OCI-M2 (cell line): ENCODE data around the gene CACYBP.

Experiments
- DNase-seq: peaks from one replicate; lab custom pipeline; 2025; ENCODE audit not compliant: unreplicated experiment; lab: John Stamatoyannopoulos, UW

CACYBP gene

DNA sequence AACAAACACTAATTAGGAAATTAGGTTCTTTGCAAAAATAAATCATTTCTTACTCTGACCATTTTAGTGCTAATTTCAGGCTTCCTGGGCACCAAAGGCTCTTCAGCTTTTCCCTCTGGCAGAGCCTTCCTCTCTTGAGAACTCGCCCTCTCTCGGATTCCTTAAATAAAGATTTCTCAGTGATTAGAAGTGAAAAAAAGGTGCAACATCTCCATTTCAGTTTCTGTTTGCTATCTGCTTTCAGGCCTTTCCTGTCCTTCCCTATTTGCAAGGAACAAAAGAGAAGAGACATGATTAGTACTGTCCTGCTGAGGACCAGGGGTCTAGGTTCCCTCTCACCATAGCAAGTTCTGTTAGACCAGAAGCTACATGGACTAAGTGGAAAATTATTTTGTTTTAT, 27.8 kb upstream of the CACYBP start:
- no peak for DNase-seq

DNA sequence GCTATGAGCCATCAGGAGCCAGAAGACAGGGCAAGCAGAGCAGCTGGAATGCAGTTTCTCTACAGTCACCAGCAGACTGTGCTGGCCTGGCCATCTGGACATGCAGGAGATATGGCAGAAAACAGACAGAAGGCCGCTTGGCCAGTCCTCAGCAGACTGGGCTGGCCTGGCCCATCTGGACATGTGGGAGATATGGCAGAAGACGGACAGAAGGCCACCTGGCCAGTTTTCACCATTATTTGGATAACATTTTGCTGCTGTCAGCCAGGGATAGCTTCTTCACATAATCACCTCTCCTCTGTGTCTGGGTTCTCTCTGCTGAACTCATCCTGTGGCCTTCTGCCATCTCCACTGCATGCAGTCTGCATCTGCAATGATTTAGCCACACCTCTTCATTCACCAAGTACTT, 25.0 kb upstream of the CACYBP start:
- no peak for DNase-seq

DNA sequence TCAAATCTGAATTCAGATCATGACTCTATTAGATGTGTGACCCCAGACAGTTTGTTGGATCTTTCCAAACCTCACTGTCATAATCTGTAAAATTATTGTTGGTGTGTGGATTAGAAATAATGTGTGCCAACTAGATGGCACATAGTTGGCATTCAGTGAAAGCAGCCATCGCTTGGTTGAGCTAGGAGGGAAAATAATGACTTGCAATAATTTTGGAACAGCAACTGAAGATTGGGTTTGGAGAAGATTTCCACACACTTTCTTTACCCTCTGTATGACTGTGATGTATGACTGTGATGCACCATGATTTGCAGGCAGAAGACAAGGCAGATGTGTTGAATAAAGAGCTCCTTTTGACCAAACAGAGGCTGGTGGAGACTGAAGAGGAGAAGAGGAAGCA, 24.0 kb upstream of the CACYBP start:
- DNase-seq: no peak

DNA sequence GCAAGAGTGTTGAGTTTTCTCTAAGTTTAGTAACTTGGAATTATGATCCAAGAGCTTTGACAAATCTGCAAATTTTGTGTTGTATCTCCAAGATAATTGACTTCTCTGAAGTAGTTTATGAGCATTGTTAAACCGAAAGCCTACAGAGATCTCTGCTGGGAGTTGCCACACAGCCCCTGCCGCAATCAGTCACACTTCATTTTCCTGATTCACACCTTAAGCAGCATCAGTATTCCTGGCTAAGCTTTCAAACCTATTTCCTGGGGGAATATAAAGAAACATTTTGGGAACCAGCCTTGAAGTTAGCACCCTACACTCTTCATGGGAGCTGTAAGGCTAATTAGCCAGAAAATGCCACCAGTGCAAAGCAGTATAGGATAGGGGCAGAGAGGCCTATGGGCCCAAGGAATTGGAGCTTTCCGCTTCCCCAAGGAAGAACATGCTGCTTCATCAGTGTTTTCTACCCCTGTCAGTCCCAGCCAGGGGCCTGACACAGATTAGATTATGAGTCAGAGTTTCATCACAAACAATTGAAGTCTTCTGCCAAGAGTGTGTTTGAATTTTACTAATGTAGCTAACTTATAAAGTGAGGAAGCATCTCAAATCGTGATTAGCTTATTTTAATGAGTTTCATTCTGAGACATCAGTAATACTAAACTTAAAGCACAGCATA, 23.2 kb upstream of the CACYBP start:
- no peak for DNase-seq

DNA sequence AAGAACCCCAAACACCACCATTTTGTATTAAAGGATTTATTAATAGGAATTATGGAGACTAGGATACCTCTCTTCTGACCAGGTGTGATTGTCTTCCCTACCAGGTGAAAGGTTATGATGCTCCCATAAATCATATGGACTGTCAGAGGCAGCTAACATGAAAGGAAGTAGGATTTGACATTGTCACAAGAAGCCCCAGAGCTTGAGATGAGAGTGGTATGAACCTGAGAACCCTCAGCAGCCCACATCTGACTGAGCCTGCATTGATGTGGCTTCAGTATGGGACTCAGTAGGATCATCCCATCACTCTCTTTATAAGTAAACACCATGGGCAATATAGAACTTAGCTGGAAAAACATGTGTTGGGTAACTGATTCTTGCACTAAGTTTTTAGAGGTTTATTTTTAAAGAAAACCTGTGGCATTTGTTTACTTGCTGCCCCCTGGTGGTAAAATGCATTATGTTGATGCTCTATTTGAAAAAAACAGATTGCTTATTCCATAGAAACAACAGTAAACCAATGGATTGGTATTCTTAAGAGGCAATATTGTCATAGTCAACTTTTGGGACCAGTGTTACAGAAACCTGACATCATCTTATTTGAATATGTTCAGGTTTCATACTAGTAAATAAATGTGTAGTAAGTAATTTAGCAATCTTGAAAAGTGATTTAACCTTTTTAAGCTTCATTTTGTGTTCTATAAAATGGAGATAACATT, 16.6 kb upstream of the CACYBP start:
- DNase-seq: no peak

DNA sequence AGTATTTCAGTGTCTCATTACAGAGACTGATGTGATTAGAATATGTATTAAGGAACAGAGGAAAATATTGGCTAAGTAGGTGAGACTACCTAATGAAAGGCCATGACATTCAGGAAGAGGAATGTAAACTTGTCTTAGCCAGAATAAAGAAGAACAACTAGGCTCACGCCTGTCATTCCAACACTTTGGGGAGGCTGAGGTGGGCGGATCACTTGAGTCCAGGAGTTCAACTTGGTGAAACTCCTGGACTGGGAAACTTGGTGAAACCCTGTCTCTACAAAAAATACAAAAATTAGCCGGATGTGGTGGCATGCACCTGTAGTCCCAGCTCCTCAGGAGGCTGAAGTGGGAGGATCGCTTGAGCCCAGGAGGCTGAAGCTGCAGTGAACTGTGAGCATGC, 14.8 kb upstream of the CACYBP start:
- DNase-seq: no peak

DNA sequence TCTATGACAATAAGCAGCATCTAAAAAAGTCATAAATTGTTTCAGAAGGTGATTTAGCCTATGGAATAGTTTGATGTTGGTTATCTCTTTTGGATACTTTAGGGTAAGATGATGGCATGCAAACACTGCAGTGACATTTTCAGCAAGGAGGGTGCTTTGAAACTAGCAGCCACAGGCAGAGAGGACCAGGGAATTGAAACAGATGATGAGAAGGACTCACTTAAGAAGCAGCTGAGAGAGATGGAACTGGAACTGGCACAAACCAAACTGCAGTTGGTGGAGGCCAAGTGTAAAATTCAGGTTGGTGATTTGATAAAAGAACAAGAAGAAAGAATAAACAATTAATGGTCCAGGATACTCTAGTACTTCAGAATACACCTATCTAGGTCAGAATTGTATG, 11.2 kb upstream of the CACYBP start:
- no peak for DNase-seq

DNA sequence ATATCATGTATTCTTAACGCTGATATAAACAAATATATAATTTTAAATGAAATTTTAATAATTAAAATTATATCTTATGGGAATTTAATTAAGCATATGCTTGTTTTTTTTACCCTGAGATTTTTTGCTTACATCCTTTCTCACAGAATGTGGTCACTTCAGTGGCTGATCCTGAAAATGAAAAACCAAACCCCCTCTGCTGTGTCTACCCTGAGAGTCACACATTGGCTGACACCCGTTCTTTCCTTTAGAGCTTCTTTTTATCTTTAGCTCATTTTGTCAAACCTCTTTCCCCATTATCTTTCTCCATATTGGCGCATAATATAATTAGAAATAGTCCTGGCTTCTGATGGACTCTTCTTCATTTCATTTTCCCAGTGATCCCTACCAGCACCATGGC, 10.8 kb upstream of the CACYBP start:
- no peak for DNase-seq

DNA sequence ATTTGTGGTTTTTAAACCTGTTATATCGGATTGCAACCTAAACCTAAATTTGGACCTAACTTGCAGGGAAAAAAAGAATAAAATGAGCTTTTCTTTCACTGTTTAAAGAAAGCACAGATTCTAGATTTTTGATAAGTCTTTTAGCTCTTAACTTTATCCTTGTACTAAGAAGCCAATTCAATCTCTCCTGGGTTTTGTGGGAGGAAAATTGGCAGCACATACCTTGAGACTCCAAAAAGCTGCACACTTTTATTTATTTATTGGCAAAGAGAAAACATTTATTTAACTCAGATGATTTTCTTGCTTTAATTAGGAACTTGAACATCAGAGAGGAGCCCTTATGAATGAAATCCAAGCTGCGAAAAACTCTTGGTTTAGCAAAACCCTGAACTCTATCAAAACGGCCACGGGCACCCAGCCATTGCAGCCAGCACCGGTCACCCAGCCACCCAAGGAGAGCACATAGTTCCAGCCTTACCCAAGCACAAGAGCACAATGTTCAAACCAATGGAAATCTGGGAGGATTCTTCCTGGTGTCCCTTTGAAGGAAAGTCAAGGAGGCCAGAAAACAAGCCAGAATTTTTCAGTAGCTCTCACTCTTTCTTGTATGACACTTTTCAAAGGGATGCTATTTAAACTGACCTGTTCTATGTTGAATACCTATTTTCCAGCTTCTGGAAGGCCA, 10.1 kb upstream of the CACYBP start:
- no peak for DNase-seq

DNA sequence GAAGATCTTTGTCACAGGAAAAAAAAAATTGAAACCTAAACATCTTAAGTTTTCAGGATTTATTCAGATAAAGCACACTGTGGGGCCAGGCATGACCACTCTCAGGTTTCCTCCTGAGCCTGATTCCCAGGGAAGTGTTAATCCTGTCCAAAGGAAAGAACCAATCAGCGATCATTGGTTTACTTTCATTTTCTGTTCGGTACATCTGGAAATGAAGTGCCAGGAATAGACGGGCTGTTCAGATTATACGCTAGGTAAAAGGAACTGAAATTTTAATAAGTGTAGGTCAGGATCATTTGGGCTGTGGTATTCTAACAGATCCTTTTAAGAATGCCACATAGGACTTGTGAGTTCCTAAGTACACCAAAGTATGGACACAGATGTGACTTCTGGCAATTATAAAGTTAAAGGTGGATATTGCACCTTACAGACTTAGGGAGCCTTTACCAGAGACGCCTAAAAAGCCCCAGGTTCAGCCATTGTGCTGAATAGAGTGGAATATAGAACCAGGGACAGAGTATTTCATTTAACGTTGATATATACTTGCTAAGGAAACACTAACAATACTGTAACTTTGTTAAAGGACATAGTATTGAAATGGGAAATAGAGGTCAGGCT, 9.3 kb upstream of the CACYBP start:
- no peak for DNase-seq

DNA sequence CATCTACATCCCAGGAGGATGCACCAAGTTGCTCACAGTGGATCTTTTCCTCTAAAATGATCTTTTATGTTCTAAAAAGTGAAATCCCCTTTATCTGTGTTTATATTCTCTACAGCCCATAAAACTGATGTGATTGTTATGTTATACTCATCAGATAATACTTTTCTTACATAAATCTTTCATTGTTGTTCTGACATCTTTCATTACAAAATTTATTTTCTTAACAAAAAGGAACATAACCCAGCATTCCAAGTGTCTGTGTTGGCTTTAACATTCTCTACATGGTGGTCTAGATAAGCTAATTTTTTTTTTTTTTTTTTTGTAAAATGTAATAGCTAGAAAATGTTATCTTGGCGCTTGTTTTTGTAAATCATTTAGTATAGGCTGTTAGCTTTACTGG, 8.3 kb upstream of the CACYBP start:
- no peak for DNase-seq

DNA sequence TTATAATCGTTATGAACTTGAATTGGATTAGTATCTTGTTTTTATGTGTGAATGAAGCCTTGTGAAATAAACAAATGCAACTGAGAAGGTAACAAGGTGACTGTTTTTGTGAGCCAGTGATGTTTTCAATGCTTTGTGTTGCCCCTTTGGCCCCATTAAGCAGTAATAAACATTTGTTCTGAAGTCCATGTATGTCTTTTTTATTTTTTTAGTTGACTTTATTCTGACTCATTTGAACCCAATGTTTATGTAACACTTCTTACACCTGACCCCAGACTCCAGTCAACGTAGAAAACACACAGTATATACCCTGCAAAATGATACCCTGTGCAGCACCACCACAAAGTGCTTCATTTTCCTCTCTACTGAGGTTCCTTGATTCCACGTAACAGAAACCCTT, 4.6 kb upstream of the CACYBP start:
- no peak for DNase-seq

DNA sequence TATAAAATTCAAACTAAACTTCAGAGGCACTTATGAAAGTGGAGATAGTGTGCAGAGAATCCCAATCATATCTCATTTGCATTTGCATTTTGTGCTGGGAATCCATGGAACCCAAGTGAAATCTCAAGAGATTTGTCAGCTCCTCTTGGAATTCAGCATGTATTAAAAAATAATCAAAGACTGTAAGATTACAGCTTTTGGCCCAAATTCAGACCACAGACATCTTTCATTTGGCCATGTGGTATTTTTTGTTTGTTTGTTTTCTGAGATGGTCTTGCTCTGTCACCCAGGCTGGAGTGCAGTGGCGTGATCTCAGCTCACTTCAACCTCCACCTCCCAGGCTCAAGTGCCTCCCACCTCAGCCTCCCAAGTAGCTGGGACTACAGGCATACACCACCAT, 3.8 kb upstream of the CACYBP start:
- no peak for DNase-seq

DNA sequence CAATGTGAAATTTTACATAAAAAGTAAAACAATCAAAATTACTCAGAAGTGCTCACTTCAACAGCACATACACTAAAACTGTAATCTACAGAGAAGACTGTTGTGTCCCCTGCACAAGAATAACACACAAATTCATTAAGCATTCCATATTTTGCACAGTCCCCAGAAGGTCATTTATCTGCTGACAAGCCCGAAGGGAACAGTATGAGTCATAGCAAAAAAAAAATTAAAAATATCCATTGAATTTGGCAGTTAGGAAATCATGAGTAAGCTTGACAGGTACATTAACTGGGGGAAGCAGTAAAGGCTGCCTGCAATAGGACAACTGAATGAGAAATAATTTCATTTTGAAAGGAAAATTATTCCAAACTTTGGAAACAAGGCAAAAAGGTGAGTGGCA, 3.3 kb upstream of the CACYBP start:
- no peak for DNase-seq

DNA sequence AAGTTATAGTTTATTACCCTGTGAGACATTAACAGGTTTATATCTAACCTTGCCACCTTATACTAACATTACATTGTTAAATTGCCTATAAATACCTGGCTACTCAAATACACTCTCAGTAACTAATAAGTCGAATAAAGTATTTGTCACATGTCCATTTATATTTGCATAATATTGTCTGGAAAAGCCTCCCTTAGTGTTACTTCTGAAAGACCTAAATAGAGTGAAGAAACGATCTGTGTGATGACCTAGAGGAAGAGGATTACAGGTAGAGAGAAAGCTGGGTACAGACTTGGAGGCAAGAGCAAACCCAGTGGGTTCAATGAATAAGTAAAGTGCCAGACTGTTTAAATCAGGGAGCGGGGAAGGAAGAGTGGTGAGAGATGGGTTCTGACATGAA, 2.7 kb upstream of the CACYBP start:
- DNase-seq: no peak

DNA sequence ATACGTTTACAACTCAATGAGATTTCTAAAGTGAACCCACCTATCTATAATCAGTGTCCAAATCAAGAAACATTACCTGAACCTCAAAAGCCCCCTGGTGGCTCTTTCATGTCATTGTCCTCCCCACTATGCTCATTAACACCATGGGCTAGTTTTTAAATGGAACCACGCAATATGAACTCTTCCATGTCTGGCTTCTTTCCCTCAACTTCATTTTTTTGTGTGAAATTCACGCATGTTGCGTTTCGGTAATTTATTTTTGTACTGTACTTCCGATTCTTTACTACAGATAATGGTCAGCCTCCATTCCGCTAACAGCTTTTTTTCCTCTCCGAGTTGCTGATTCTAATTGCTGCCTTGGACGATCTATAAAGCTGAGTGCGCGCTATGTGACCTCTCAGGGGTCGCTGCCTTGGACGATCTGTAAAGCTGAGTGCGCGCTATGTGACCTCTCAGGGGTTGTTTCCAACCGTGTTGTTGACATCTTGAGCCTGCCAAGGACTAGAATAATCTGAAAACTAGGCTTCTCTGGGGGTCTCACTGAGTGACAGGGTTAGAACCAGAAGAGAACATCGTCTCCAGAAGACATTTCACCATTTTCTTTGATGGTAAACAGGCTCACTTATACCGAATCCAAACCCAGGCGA, 1.1 kb upstream of the CACYBP start:
- no peak for DNase-seq

DNA sequence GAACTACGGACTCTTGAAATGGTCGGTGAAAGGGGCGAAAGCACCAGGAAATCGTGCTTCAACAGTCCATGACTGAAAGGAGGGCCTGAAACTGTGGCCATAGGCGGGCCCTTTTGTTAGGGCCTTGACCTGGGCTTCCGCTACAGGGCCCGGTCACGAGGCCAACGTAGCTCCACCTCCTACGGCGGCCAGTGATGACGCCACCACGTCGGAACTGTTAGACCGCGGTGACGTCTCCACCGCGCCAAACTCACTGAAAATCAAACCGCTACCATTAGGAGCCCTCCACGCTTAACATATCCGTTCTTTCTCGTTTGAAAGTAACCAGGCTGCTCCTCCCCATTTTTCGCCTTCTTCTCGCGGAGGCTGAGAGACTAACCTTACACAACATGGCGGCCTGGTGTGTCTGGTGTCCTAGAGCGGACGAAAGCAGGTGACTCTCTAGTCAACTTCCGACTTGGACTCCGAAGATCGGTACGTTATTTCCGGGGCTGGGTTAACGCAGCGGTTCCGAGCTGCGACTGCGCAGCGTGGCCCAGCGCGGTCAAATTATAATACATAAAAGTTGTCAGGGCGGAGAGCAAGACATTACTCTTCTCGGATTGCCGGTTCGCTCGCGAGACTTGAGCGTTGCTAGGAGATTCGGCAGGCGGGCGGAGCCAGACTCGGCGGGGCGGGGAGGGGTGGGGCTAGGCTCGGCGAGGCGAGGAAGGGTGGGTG, 371 bp upstream of the CACYBP start:
- peak; percentile 63 for DNase-seq

DNA sequence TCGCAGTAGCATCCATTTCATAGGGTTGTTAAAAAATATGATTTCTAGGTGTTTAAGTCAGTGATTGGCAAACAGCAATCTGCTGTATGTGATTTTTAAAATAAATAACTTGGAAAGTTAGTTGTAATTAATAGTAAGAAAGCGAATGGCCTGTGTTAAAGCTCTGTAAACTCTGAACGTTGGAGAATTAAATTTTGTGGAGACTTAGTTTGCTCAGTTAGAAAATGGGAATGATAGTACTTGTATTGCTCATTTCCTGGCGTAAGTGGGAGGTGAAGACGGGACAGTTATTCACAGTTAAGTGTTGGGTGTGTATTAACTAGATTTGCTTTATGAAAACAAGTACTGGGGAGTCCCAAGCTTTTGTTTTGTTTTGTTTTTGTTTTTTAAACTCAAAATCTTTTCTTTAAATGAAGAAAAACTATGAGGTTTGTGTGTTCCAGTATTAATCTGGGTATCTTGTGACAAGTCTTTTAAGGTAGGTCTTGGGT, 995 bp downstream of the CACYBP start:
- DNase-seq: no peak

DNA sequence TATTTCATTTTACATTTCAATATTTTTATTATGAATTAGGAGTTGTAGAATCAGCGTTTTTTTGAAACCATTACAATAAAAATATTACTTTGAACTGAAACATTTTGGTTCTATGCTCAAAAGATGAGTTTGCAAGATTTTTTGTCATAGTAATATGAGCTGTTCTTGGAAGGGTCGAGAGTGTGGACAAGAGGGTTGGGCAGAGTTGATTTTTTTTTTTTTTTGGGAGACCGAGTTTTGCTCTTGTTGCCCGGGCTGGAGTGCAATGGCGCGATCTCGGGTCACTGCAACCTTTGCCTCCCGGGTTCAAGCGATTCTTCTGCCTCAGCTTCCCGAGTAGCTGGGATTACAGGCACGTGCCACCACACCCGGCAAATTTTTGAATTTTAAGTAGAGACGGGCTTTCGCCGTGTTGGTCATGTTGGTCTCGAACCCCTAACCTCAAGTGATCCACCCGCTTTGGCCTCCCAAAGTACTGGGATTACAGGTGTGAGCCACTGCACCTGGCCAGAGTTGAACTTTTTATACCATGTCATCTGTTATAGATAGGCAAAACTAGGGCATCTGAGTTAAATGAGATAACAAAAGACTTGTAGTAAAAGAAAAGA, 3.3 kb downstream of the CACYBP start:
- DNase-seq: no peak

DNA sequence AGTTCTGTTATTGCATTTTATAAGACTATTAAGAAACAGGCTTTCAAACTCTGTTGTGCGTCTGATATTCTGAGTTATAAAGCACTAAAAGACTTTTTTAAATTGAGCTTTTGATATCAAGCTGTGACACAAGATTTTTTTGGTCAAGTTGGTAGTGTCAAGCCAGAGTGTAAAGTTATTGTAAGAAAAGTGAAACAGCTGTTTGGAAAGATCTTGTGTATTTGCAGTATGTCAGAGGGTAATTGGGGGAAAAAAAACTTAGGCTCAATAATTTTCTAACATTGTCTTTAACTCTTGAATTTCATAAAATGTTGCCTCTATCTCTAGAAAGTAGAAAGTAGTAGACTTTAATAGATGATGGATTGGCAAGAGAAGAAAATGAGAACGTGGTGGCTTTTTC, 3.8 kb downstream of the CACYBP start:
- no peak for DNase-seq
